Measurements from ENCODE around the gene SCNN1A. TPM values are rescaled to one million over a fixed set of nuclear protein-coding genes. Genes with fewer than 3 reads are reported as not detected.

Gene SCNN1A
- total and polyA plus RNA-seq, 5 experiments from 2014 or later: 0.06 to 4.7 (median 0.65) TPM

DNA sequence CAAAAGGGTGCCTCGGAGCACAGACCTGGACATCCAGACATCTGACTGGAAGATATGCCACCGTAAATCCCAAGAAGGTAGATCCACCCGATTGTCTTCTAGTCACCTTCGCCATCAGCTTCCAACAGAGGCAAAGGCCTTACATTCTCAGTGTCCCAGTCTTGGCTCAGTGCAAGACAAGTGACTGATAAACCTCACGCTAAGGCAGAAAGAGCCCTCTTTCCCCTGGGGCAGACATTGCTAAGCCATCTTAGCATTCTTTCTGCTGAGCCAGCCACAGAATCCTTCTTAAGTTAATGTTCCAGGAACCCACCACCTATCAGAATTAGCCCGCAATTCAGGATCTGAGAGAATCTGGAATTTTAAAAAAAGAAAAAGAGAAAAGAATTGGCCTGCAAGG is 69.2 kb downstream of the SCNN1A start:
- H3K36me3 Mint-ChIP-seq: no peaks in the 10 kb centered on the region

GRCh38 chr12:6303071-6303470 is 72.3 kb downstream of the SCNN1A start:
- Mint-ChIP-seq H3K4me3 (no peak overlapping the region), H3K9me3 (no peaks in the 10 kb centered on the region), H3K4me1 (peaks cover 0 to 2% (median 0%) of the 10 kb centered on the region in 4 donors), H3K27me3 (peaks cover 0 to 13% (median 3%) of the 10 kb centered on the region in 5 donors), H3K27ac (no peak overlapping the region), H3K36me3 (no peaks in the 10 kb centered on the region)
- DNase-seq (no peak), ATAC-seq (no peak)
- POLR2A ChIA-PET: no interaction called here

More for the DNA sequence above, 69.2 kb downstream of the SCNN1A start:
- peak overlapping the region in 1 of 10 donors; percentile 80 for H3K27ac Mint-ChIP-seq
- no peak overlapping the region for H3K4me3 Mint-ChIP-seq
- no peak for DNase-seq
- peaks cover 0 to 2% (median 0%) of the 10 kb centered on the region in 4 donors for H3K4me1 Mint-ChIP-seq
- POLR2A ChIA-PET: no interaction called here
- ATAC-seq: no peak
- peaks cover 3 to 24% (median 13%) of the 10 kb centered on the region in 5 donors for H3K27me3 Mint-ChIP-seq
- no peaks in the 10 kb centered on the region for H3K9me3 Mint-ChIP-seq

- POLR2A ChIA-PET: no interaction called here
- Mint-ChIP-seq H3K36me3 (no peaks in the 10 kb centered on the region), H3K27ac (no peak overlapping the region), H3K9me3 (no peaks in the 10 kb centered on the region), H3K4me3 (no peak overlapping the region), H3K4me1 (peaks cover 0 to 2% (median 0%) of the 10 kb centered on the region in 4 donors), H3K27me3 (peaks cover 0 to 13% (median 3%) of the 10 kb centered on the region in 5 donors)
- ATAC-seq (no peak), DNase-seq (no peak)
Measured at GRCh38 chr12:6302621-6303020, 72.7 kb downstream of the SCNN1A start.

- DNase-seq (no peak), ATAC-seq (no peak)
- POLR2A ChIA-PET: interaction anchor here (0.7 kb wide), 1 partner anchor 111 kb away, joined by 3 read pairs; no protein-coding TSS in a partner anchor
- Mint-ChIP-seq H3K27ac (no peak overlapping the region), H3K36me3 (no peaks in the 10 kb centered on the region), H3K4me3 (no peak overlapping the region), H3K9me3 (no peaks in the 10 kb centered on the region), H3K4me1 (no peaks in the 10 kb centered on the region), H3K27me3 (peaks cover 0 to 14% (median 2%) of the 10 kb centered on the region in 5 donors)
Measured at GRCh38 chr12:6301721-6302120, 73.6 kb downstream of the SCNN1A start.

GRCh38 chr12:6297170-6297569 is 78.2 kb downstream of the SCNN1A start:
- no peak for DNase-seq
- Mint-ChIP-seq H3K36me3 (no peaks in the 10 kb centered on the region), H3K9me3 (no peaks in the 10 kb centered on the region), H3K4me1 (peaks cover 0 to 4% (median 0%) of the 10 kb centered on the region in 4 donors), H3K27me3 (peaks cover 0 to 10% (median 0%) of the 10 kb centered on the region in 5 donors), H3K4me3 (no peak overlapping the region), H3K27ac (peak overlapping the region in 1 of 10 donors; percentile 12)
- ATAC-seq: no peak
- POLR2A ChIA-PET: interaction anchor here (0.6 kb wide), 1 partner anchor 307 kb away, joined by 3 read pairs; no protein-coding TSS in a partner anchor

Other genes with a start within 250 kb of the SCNN1A start
- 10 to 100 TPM in 1 of 2 experiments, 1 to 10 TPM in 1; 7.9 to 11.7 TPM for gene CD9, start 175.2 kb downstream of the SCNN1A start, total RNA-seq
- gene CD9, start 175.2 kb downstream of the SCNN1A start, polyA plus RNA-seq: 10 to 100 TPM; 23.4 to 43.4 (median 41.7) TPM
- gene PLEKHG6, start 64.9 kb downstream of the SCNN1A start, total RNA-seq: not detected
- gene PLEKHG6, start 64.9 kb downstream of the SCNN1A start, polyA plus RNA-seq: under 1 TPM; 0.14 to 0.17 (median 0.15) TPM
- gene TNFRSF1A, start 33.5 kb downstream of the SCNN1A start, total RNA-seq: 10 to 100 TPM; 91.7 to 97.6 TPM
- 10 to 100 TPM; 19.5 to 43.7 (median 31.1) TPM for gene TNFRSF1A, start 33.5 kb downstream of the SCNN1A start, polyA plus RNA-seq
- gene LTBR, start 8.6 kb upstream of the SCNN1A start, total RNA-seq: under 1 TPM; 0.91 to 0.93 TPM
- under 1 TPM in 1 of 3 donors, not detected in 2; 0.23 TPM for gene LTBR, start 8.6 kb upstream of the SCNN1A start, polyA plus RNA-seq
- gene CD27, start 69.4 kb upstream of the SCNN1A start, total RNA-seq: 100 to 1,000 TPM; 149 to 150 TPM
- gene CD27, start 69.4 kb upstream of the SCNN1A start, polyA plus RNA-seq: 100 to 1,000 TPM; 391 to 632 (median 577) TPM
- 10 to 100 TPM; 42.5 to 45.4 TPM for gene TAPBPL, start 76.5 kb upstream of the SCNN1A start, total RNA-seq
- gene TAPBPL, start 76.5 kb upstream of the SCNN1A start, polyA plus RNA-seq: 100 to 1,000 TPM in 2 of 3 donors, 10 to 100 TPM in 1; 46.0 to 126 (median 106) TPM
- gene VAMP1, start 95.1 kb upstream of the SCNN1A start, total RNA-seq: 10 to 100 TPM; 91.4 to 92.6 TPM
- gene VAMP1, start 95.1 kb upstream of the SCNN1A start, polyA plus RNA-seq: 10 to 100 TPM in 2 of 3 donors, 1 to 10 TPM in 1; 9.7 to 13.6 (median 10.9) TPM
- 10 to 100 TPM; 71.6 to 77.3 TPM for gene MRPL51, start 117.7 kb upstream of the SCNN1A start, total RNA-seq
- 100 to 1,000 TPM; 220 to 230 (median 224) TPM for gene MRPL51, start 117.7 kb upstream of the SCNN1A start, polyA plus RNA-seq
- 10 to 100 TPM; 40.4 to 46.3 TPM for gene NCAPD2, start 118.5 kb upstream of the SCNN1A start, total RNA-seq
- 10 to 100 TPM; 24.7 to 45.3 (median 28.1) TPM for gene NCAPD2, start 118.5 kb upstream of the SCNN1A start, polyA plus RNA-seq
- gene GAPDH, start 159.0 kb upstream of the SCNN1A start, total RNA-seq: 100 to 1,000 TPM; 355 to 363 TPM
- gene GAPDH, start 159.0 kb upstream of the SCNN1A start, polyA plus RNA-seq: 1,000 to 10,000 TPM; 1,014 to 1,110 (median 1,062) TPM
- 10 to 100 TPM; 40.9 to 45.9 TPM for gene IFFO1, start 180.5 kb upstream of the SCNN1A start, total RNA-seq
- 10 to 100 TPM in 1 of 3 donors, 1 to 10 TPM in 2; 3.7 to 10.8 (median 4.4) TPM for gene IFFO1, start 180.5 kb upstream of the SCNN1A start, polyA plus RNA-seq
- gene NOP2, start 192.7 kb upstream of the SCNN1A start, total RNA-seq: 100 to 1,000 TPM in 1 of 2 experiments, 10 to 100 TPM in 1; 99.2 to 104 TPM
- gene NOP2, start 192.7 kb upstream of the SCNN1A start, polyA plus RNA-seq: 10 to 100 TPM; 23.6 to 41.7 (median 24.7) TPM
- gene CHD4, start 231.8 kb upstream of the SCNN1A start, total RNA-seq: 100 to 1,000 TPM; 296 to 308 TPM
- 10 to 100 TPM; 31.4 to 57.3 (median 56.9) TPM for gene CHD4, start 231.8 kb upstream of the SCNN1A start, polyA plus RNA-seq